ENCODE measurements around the gene LAT. TPM values are rescaled to one million over a fixed set of nuclear protein-coding genes. Genes with fewer than 3 reads are reported as not detected.

LAT gene
- total and polyA plus RNA-seq, 2 donors (not counting 3 experiments of a cell fraction or from before 2014, with no cell fraction given) = 4.5 to 5.9 TPM

DNA sequence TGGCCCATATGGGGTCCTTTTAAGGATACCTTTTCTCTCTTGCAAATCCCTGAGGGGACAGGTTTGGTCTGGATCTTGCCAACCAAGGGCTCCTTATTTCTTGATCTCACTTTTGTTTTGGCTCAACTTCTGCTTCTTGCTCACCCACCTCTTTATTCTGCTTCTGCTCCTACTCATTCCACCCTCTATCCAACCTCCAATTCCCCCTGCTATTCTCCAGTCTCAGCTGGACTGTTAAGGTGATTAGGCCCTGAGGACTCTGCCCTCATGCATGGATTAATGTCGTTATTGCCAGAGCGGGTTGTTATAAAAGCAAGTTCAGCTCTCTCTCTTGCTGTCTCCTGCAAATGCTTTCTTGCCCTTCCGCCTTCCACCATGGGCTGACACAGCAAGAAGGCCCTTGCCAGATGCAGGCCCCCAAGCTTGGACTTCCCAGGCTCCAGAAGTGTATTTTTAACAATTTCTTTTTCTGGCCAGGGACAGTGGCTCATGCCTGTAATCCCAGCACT lies 29.8 kb downstream of the LAT start:
- dilution Hi-C loops (cut with MboI; ENCODE audit: extremely low pct_ligation_motif_present, low sequenced_read_pairs) (no loop called here), intact Hi-C loops (cut with micrococcal nuclease) (no loop called here)
- no peak overlapping the region for H3K9ac ChIP-seq (replicated peaks; ENCODE audit: extremely low read depth, insufficient read depth, low read length)
- no peaks in the 10 kb centered on the region for H3K27me3 ChIP-seq (ENCODE audit: control insufficient read depth in 2 of 2, insufficient read depth in 2 of 2, low read length in 2 of 2)
- no peaks in the 10 kb centered on the region for H3K4me1 ChIP-seq (ENCODE audit: control insufficient read depth, extremely low read depth, insufficient read depth, low read length)
- POLR2A ChIA-PET = no interaction called here
- H4K20me1 ChIP-seq (replicated peaks; ENCODE audit: control insufficient read depth, extremely low read depth, insufficient read depth, low read length) = no peaks in the 10 kb centered on the region
- no peaks in the 10 kb centered on the region for H3K9me1 ChIP-seq (replicated peaks; ENCODE audit: control insufficient read depth, extremely low read depth, insufficient read depth, low read length)
- H3K79me2 ChIP-seq (ENCODE audit: control insufficient read depth, insufficient read depth, low read length) = no peaks in the 10 kb centered on the region
- no peaks in the 10 kb centered on the region for H3K36me3 ChIP-seq (ENCODE audit: control insufficient read depth in 2 of 2, extremely low read depth in 1 of 2, insufficient read depth in 2 of 2, low read length in 2 of 2)
- H3K4me2 ChIP-seq (ENCODE audit: insufficient read depth, low read length) = no peak overlapping the region
- CTCF ChIA-PET = no interaction called here
- no peak for FAIRE-seq
- DNase-seq (ENCODE audit: low read depth, low spot score) = no peak
- H3K27ac ChIP-seq (ENCODE audit: insufficient read depth, low read depth, low read length) = no peak overlapping the region
- H3K9me3 ChIP-seq (replicated peaks; ENCODE audit: control insufficient read depth, insufficient read depth, low read length) = no peaks in the 10 kb centered on the region
- no peak for TF ChIP-seq EZH2 (IDR thresholded peaks at IDR 0.05; ENCODE audit: borderline replicate concordance, low read depth, low read length, severe bottlenecking)
- TF ChIP-seq, protein P1, sequence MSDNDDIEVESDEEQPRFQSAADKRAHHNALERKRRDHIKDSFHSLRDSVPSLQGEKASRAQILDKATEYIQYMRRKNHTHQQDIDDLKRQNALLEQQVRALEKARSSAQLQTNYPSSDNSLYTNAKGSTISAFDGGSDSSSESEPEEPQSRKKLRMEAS (IDR thresholded peaks at IDR 0.05; ENCODE audit: insufficient read depth, insufficient read length) = no peak
- no peak for TF ChIP-seq FOS (IDR thresholded peaks at IDR 0.05; ENCODE audit: borderline replicate concordance, insufficient read depth, low read length)
- TF ChIP-seq GATA2 (IDR thresholded peaks at IDR 0.05; ENCODE audit: insufficient read depth, insufficient read length, low read depth, low read length) = no peak
- TF ChIP-seq JUN (IDR thresholded peaks at IDR 0.05; ENCODE audit: borderline replicate concordance, insufficient read depth, insufficient read length, low read depth) = no peak
- TF ChIP-seq POLR2AphosphoS5 (IDR thresholded peaks at IDR 0.05; ENCODE audit: insufficient read depth, low read depth, low read length) = no peak
- TF ChIP-seq POLR2A (IDR thresholded peaks at IDR 0.05; ENCODE audit: low read depth, low read length) = no peak
- no peak overlapping the region for H2AFZ ChIP-seq (ENCODE audit: low read depth, low read length)
- BruUV-seq (replicated peaks) = no TSS peak
- no peak overlapping the region for H3K4me3 ChIP-seq (replicated peaks in 1 of 3; ENCODE audit: insufficient read depth in 1 of 3, low read depth in 1 of 3, low read length in 3 of 3)

DNA sequence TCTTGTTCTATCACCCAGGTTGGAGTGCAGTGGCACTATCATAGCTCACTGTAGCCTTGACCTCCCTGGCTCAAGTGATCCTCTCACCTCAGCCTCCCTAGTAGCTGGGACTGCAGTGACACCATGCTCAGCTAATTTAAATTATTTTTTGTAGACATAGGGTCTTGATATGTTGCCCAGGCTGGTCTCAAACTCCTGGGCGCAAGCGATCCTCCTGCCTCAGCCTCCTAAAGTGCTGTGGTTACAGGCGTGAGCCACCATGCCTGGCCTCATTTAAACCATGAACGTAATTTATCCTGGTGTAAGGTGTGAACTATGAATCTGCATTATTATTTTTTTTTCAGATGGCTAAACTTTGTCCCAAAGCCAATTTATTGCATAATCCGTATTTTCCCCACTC lies 37.3 kb downstream of the LAT start:
- TF ChIP-seq, protein P2, sequence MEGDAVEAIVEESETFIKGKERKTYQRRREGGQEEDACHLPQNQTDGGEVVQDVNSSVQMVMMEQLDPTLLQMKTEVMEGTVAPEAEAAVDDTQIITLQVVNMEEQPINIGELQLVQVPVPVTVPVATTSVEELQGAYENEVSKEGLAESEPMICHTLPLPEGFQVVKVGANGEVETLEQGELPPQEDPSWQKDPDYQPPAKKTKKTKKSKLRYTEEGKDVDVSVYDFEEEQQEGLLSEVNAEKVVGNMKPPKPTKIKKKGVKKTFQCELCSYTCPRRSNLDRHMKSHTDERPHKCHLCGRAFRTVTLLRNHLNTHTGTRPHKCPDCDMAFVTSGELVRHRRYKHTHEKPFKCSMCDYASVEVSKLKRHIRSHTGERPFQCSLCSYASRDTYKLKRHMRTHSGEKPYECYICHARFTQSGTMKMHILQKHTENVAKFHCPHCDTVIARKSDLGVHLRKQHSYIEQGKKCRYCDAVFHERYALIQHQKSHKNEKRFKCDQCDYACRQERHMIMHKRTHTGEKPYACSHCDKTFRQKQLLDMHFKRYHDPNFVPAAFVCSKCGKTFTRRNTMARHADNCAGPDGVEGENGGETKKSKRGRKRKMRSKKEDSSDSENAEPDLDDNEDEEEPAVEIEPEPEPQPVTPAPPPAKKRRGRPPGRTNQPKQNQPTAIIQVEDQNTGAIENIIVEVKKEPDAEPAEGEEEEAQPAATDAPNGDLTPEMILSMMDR (IDR thresholded peaks at IDR 0.05; ENCODE audit: extremely low read depth in 1 of 2, insufficient read depth in 1 of 2, low read depth in 1 of 2, low read length in 2 of 2) = no peak
- Histone ChIP-seq H3K27me3 (ENCODE audit: control insufficient read depth in 2 of 2, insufficient read depth in 2 of 2, low read length in 2 of 2) (no peaks in the 10 kb centered on the region), H2AFZ (ENCODE audit: low read depth, low read length) (no peak overlapping the region), H4K20me1 (replicated peaks; ENCODE audit: control insufficient read depth, extremely low read depth, insufficient read depth, low read length) (no peaks in the 10 kb centered on the region), H3K79me2 (ENCODE audit: control insufficient read depth, insufficient read depth, low read length) (no peaks in the 10 kb centered on the region), H3K9me1 (replicated peaks; ENCODE audit: control insufficient read depth, extremely low read depth, insufficient read depth, low read length) (no peaks in the 10 kb centered on the region), H3K27ac (ENCODE audit: insufficient read depth, low read depth, low read length) (no peak overlapping the region), H3K4me2 (ENCODE audit: insufficient read depth, low read length) (no peak overlapping the region), H3K36me3 (ENCODE audit: control insufficient read depth in 2 of 2, extremely low read depth in 1 of 2, insufficient read depth in 2 of 2, low read length in 2 of 2) (no peaks in the 10 kb centered on the region), H3K9me3 (replicated peaks; ENCODE audit: control insufficient read depth, insufficient read depth, low read length) (no peaks in the 10 kb centered on the region), H3K9ac (replicated peaks; ENCODE audit: extremely low read depth, insufficient read depth, low read length) (no peak overlapping the region), H3K4me3 (replicated peaks in 1 of 3; ENCODE audit: insufficient read depth in 1 of 3, low read depth in 1 of 3, low read length in 3 of 3) (no peak overlapping the region), H3K4me1 (ENCODE audit: control insufficient read depth, extremely low read depth, insufficient read depth, low read length) (no peaks in the 10 kb centered on the region)
- DNase-seq (ENCODE audit: low read depth, low spot score) (no peak), FAIRE-seq (no peak)
- dilution Hi-C loops (cut with MboI; ENCODE audit: extremely low pct_ligation_motif_present, low sequenced_read_pairs) = no loop called here
- intact Hi-C loops (cut with micrococcal nuclease) = no loop called here
- BruUV-seq (replicated peaks) = no TSS peak
- ChIA-PET POLR2A (no interaction called here), CTCF (no interaction called here)
